Measurements from ENCODE around the gene PLLP.
"Not testable (repeated sequence)": the region's sequence is repeated elsewhere in the genome, so short reads cannot be mapped to it uniquely, and the experiment has no call there.

Gene PLLP

DNA sequence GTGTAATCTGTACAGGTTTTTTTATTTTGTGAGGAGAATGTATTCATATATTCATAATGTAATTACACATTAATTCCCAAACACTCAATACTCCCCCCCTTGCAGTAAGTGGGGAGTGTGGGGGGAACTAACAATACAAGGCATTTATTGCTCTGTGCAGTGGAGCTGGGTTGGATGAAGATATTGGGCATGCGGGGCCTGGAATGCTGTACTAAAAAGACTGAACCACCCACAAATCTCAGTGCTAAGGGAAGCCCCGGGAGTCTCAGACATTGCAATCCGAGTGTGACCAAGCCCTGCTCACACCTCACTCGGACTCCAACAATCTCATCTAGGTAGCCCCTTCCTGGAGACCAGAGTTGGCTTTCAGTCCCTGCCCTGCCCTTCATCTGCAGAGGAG lies 6.0 kb downstream of the PLLP start:
- TF ChIP-seq, protein P1, sequence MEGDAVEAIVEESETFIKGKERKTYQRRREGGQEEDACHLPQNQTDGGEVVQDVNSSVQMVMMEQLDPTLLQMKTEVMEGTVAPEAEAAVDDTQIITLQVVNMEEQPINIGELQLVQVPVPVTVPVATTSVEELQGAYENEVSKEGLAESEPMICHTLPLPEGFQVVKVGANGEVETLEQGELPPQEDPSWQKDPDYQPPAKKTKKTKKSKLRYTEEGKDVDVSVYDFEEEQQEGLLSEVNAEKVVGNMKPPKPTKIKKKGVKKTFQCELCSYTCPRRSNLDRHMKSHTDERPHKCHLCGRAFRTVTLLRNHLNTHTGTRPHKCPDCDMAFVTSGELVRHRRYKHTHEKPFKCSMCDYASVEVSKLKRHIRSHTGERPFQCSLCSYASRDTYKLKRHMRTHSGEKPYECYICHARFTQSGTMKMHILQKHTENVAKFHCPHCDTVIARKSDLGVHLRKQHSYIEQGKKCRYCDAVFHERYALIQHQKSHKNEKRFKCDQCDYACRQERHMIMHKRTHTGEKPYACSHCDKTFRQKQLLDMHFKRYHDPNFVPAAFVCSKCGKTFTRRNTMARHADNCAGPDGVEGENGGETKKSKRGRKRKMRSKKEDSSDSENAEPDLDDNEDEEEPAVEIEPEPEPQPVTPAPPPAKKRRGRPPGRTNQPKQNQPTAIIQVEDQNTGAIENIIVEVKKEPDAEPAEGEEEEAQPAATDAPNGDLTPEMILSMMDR (IDR thresholded peaks at IDR 0.05; ENCODE audit: low read depth, low read length) = no peak
- no peak for DNase-seq (ENCODE audit: extremely low read depth, low read depth)

DNA sequence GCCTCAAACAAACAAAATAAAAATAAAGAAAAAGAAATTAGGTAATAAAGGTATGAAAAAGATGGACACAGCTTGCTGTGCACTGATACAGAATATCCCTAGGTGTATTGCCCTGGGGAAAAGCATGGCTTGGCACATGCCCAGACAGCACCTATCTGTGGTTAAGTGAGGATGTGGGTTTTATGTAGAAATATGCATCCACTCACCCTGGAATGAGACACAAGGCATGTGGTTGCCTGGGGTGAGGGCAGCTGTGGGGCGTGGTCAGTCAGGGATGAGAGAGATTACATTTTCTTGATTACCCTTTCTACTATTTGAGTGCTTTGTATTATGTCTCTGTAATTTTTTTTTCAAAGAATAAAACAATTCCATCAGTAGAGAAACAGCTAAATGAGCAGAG lies 6.9 kb downstream of the PLLP start:
- TF ChIP-seq, protein P1 (IDR thresholded peaks at IDR 0.05; ENCODE audit: low read depth, low read length) = no peak
- DNase-seq (ENCODE audit: extremely low read depth, low read depth) = no peak

DNA sequence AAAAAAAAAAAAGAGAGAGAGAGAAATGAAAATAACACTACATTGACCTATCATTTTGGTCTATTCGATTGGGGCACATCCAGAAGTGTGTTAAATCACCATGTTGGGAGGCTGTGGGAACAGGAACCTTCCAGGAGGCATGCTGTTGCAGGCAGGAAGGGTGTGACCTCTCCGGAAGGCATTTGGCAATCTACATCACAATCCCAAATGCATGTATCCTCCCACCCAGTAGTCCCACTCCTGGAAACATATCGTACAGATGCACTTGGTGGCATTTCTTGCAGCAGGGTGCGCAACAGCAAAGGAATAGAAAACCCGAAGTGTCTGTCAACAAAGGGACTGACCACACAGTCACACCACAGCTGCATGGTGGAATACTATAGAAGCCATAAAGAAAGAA lies 7.9 kb downstream of the PLLP start:
- TF ChIP-seq, protein P1 (IDR thresholded peaks at IDR 0.05; ENCODE audit: low read depth, low read length) = no peak
- no peak for DNase-seq (ENCODE audit: extremely low read depth, low read depth)

DNA sequence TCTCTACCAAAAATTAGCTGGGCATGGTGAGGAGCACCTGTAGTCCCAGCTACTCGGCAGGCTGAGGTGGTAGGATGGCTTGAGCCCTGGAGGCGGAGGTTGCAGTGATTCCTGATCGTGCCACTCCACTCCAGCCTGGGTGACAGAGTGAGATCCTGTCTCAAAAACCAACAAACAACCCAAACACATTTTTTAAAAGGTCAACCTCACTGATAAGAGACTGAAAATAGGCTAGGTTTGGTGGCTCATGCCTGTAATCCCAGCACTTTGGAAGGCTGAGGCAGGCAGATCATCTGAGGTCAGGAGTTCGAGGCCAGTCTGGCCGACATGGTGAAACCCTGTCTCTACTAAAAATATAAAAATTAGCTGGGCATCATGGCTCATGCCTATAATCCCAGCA lies 8.5 kb downstream of the PLLP start:
- DNase-seq (ENCODE audit: extremely low read depth, low read depth) = not testable (repeated sequence)

DNA sequence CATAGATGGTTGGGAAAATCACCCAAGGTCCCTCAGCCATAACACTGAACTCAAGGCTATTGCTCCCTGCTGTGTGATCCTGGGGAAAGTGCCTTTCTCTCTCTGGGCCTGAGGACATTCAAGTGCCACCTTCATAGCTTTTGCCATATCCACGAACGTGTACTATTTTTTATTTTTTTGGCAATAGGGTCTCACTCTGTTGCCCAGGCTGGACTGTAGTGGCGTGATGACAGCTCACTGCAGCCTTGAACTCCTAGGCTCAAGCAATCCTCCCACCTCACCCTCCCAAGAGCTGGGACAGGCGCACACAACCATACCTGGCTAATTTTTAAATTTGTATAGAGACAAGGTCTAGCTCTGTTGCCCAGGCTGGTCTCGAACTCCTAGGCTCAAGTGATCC lies 10.6 kb downstream of the PLLP start:
- TF ChIP-seq, protein P1 (IDR thresholded peaks at IDR 0.05; ENCODE audit: low read depth, low read length) = no peak

DNA sequence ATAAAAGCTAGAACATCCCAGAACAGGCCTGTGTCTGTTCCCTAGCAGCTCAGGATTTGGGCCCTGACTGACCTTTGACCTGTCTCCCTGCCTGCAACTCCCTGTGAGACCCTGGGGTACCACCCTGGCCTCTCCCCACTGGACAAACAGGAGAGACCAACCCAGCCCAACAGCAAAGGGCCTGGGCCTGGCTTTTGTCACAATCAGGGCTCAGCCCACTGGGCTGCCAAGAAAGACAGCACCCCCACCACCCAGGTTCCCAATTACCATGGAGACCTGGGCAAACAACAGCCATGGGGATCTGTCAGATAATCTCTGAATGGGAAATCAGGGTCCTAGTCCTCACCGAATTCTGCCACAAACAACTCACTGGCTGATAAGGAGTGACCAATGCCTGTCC lies 11.1 kb downstream of the PLLP start:
- DNase-seq (ENCODE audit: extremely low read depth, low read depth) = no peak

More for the DNA sequence above, 10.6 kb downstream of the PLLP start:
- no peak for DNase-seq (ENCODE audit: extremely low read depth, low read depth)

DNA sequence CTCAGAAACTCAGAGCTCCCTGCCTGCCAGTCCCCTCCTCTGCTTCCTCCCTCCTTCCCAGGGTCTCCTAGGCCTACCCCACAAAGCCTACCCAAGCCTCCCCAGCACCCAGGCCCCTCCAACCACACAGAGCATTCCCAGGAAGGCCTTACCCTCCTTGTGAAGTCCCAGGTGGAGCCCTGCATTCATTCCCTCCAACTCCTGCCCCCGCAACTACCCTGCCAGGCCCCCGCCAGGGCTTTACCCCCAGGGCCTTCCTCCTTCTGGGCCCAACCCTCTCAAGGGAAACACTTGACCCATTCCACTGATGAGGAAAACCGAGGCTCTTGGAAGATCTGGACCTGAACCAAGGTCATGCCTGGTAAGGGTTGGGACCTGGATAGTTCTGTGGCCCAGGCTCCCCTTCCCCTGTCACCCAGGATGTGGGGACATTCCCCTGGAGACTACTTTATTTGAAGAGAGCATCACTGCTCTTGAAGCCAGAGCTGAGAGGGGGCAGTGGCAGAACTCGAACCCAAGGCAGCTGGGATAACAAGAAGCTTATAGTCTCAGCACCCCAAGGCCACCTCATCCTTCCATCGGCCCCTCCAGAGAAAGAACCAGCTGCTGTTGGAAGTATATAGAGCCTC lies 12.5 kb downstream of the PLLP start:
- TF ChIP-seq, protein P1 (IDR thresholded peaks at IDR 0.05; ENCODE audit: low read depth, low read length) = no peak

More for the DNA sequence above, 11.1 kb downstream of the PLLP start:
- TF ChIP-seq, protein P1 (IDR thresholded peaks at IDR 0.05; ENCODE audit: low read depth, low read length) = no peak

DNA sequence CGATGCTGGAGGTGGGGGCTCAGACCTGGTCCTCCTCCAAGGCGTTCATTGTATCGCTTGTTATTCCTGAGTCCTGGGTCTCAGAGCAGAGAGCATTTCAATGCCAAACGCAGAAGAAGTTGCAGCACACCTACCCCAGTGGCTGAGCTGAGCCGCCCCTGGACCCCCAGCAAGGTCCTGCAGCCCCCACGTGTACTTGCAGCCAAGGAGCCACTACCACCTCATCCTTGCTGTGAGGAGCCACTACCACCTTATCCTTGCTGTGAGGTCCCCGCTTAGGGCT lies 13.5 kb downstream of the PLLP start:
- no peak for DNase-seq (ENCODE audit: extremely low read depth, low read depth)
- TF ChIP-seq, protein P1 (IDR thresholded peaks at IDR 0.05; ENCODE audit: low read depth, low read length) = no peak

More for the DNA sequence above, 12.5 kb downstream of the PLLP start:
- no peak for DNase-seq (ENCODE audit: extremely low read depth, low read depth)

Data from AG09319 (cell line).